ENCODE data around the gene RABGAP1L. TPM values are rescaled to one million over a fixed set of nuclear protein-coding genes. Genes with fewer than 3 reads are reported as not detected.

The RABGAP1L gene
- total RNA-seq, 2 experiments from 2014 or later, result 76.8 to 80.5 TPM

DNA sequence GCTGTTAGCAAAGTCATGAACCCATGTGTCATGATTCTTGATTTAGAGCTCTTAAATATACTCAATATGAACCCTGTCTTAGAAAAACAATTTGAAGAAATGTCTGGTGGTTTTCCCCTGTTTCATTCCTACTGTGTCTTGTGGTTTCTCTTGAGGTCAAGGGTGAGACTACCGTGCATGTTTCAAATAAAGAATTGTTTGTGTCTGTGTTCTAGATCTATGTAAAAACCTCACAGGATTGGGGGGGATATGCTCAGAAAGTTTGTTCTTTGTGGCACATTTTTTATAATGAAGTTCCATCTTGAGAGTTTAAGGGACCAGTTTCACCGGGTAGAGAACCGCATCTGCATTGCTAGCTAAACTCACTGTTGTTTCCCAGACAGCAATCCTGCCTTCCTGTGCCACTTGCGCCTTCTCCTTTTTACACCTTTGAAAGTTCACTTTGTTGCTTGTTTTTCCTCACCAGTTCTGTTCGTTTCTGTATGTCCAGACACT, 809.5 kb downstream of the RABGAP1L start:
- H3K36me3 Mint-ChIP-seq (ENCODE audit: low read depth), result peaks cover 39% of the 10 kb centered on the region

DNA sequence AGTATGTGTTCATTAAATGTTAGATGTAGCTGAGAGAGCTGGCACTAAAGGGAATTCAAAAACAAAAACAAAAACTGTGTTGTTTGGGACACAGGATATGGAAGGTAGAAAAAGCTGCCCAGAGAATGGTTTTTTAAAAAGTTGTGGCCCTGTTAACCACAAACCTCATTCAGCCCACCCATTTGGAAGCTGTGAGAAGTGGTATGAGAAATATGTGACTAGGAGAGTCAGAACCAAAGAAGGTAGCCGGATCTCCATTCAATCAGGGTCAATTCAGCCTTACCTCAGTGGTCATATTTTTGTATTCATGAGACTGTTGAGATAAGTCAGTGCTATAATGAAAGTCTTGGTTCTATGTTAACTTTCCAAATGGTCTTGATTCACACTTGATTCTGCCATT, 810.7 kb downstream of the RABGAP1L start:
- ChIA-PET POLR2A (interaction anchor here (0.6 to 3.8 kb wide), 7 partner anchors 10 to 170 kb away, joined by 3 to 37 read pairs (median 4); partner anchors contain the start of genes CACYBP and MRPS14), CTCF (interaction anchor here (0.9 to 1.4 kb wide), 2 partner anchors 13 to 224 kb away, joined by 3 to 4 read pairs; no protein-coding TSS in a partner anchor)
- Mint-ChIP-seq H3K9me3 (no peaks in the 10 kb centered on the region), H3K4me3 (peak overlapping the region; percentile 40), H3K36me3 (ENCODE audit: low read depth) (peaks cover 48% of the 10 kb centered on the region), H3K4me1 (peaks cover 72% of the 10 kb centered on the region), H3K27me3 (no peaks in the 10 kb centered on the region), H3K27ac (peak overlapping the region; percentile 93)
- peak; percentile 43 for DNase-seq

More for the DNA sequence above, 809.5 kb downstream of the RABGAP1L start:
- H3K27me3 Mint-ChIP-seq, result no peaks in the 10 kb centered on the region
- H3K27ac Mint-ChIP-seq, result peak overlapping the region; percentile 93
- peak overlapping the region; percentile 62 for H3K4me3 Mint-ChIP-seq
- no peaks in the 10 kb centered on the region for H3K9me3 Mint-ChIP-seq
- ChIA-PET CTCF (interaction anchor here (0.8 to 1.3 kb wide), 7 partner anchors 10 to 169 kb away, joined by 3 to 10 read pairs (median 4); partner anchors contain the start of genes CACYBP and MRPS14), POLR2A (interaction anchor here (0.7 to 7.2 kb wide), 16 partner anchors 8 to 1144 kb away, joined by 3 to 203 read pairs (median 6); partner anchors contain the start of genes CACYBP, CENPL, DARS2 and GAS5)
- DNase-seq, result no peak
- H3K4me1 Mint-ChIP-seq, result peaks cover 77% of the 10 kb centered on the region

DNA sequence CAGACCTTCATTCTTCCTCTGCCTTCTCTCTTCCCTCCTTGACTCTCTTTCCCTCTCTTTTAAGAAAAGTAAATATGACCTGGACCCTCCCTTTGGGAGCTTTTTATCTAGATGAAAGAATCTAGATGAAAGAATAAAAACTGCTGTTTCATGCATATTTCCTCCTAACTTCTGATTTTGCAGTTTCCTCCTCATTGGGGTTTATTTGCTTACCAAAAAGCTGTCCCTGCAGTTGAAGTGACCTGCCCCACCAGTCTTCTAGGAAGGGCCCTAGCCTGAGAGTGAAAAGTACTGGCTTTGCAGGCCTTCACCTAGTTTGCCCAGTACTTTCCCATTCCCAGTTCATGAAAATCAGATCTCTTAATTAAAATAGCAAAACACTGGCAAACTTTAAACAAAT, 812.1 kb downstream of the RABGAP1L start:
- H3K36me3 Mint-ChIP-seq (ENCODE audit: low read depth), result peaks cover 59% of the 10 kb centered on the region
- peak overlapping the region; percentile 58 for H3K27ac Mint-ChIP-seq
- peak overlapping the region; percentile 10 for H3K4me3 Mint-ChIP-seq
- no peaks in the 10 kb centered on the region for H3K9me3 Mint-ChIP-seq
- DNase-seq, result no peak
- POLR2A ChIA-PET, result interaction anchor here (0.8 to 3.8 kb wide), 4 partner anchors 10 to 171 kb away, joined by 3 to 37 read pairs (median 10); partner anchors contain the start of gene CACYBP
- H3K4me1 Mint-ChIP-seq, result peaks cover 71% of the 10 kb centered on the region
- CTCF ChIA-PET, result interaction anchor here (0.6 to 2.2 kb wide), 6 partner anchors 10 to 175 kb away, joined by 3 to 7 read pairs (median 4); no protein-coding TSS in a partner anchor
- no peaks in the 10 kb centered on the region for H3K27me3 Mint-ChIP-seq

DNA sequence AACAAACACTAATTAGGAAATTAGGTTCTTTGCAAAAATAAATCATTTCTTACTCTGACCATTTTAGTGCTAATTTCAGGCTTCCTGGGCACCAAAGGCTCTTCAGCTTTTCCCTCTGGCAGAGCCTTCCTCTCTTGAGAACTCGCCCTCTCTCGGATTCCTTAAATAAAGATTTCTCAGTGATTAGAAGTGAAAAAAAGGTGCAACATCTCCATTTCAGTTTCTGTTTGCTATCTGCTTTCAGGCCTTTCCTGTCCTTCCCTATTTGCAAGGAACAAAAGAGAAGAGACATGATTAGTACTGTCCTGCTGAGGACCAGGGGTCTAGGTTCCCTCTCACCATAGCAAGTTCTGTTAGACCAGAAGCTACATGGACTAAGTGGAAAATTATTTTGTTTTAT, 812.6 kb downstream of the RABGAP1L start:
- H3K4me3 Mint-ChIP-seq, result no peak overlapping the region
- CTCF ChIA-PET, result interaction anchor here (0.6 to 2.2 kb wide), 6 partner anchors 10 to 990 kb away, joined by 3 to 7 read pairs (median 4); no protein-coding TSS in a partner anchor
- no peaks in the 10 kb centered on the region for H3K27me3 Mint-ChIP-seq
- no peaks in the 10 kb centered on the region for H3K9me3 Mint-ChIP-seq
- no peak for DNase-seq
- peaks cover 64% of the 10 kb centered on the region for H3K36me3 Mint-ChIP-seq (ENCODE audit: low read depth)
- POLR2A ChIA-PET, result interaction anchor here (1.1 to 3.8 kb wide), 3 partner anchors 14 to 172 kb away, joined by 4 to 37 read pairs (median 17); partner anchors contain the start of gene CACYBP
- H3K4me1 Mint-ChIP-seq, result peaks cover 73% of the 10 kb centered on the region
- peak overlapping the region; percentile 49 for H3K27ac Mint-ChIP-seq

DNA sequence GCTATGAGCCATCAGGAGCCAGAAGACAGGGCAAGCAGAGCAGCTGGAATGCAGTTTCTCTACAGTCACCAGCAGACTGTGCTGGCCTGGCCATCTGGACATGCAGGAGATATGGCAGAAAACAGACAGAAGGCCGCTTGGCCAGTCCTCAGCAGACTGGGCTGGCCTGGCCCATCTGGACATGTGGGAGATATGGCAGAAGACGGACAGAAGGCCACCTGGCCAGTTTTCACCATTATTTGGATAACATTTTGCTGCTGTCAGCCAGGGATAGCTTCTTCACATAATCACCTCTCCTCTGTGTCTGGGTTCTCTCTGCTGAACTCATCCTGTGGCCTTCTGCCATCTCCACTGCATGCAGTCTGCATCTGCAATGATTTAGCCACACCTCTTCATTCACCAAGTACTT, 815.4 kb downstream of the RABGAP1L start:
- Mint-ChIP-seq H3K4me1 (peaks cover 60% of the 10 kb centered on the region), H3K27ac (no peak overlapping the region), H3K27me3 (no peaks in the 10 kb centered on the region), H3K36me3 (ENCODE audit: low read depth) (peaks cover 67% of the 10 kb centered on the region), H3K9me3 (no peaks in the 10 kb centered on the region), H3K4me3 (no peak overlapping the region)
- ChIA-PET POLR2A (interaction anchor here (0.8 to 1.2 kb wide), 2 partner anchors 24 to 175 kb away, joined by 3 read pairs; no protein-coding TSS in a partner anchor), CTCF (interaction anchor here (0.8 to 2.1 kb wide), 2 partner anchors 9 to 24 kb away, joined by 3 to 7 read pairs; no protein-coding TSS in a partner anchor)
- no peak for DNase-seq

DNA sequence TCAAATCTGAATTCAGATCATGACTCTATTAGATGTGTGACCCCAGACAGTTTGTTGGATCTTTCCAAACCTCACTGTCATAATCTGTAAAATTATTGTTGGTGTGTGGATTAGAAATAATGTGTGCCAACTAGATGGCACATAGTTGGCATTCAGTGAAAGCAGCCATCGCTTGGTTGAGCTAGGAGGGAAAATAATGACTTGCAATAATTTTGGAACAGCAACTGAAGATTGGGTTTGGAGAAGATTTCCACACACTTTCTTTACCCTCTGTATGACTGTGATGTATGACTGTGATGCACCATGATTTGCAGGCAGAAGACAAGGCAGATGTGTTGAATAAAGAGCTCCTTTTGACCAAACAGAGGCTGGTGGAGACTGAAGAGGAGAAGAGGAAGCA, 816.4 kb downstream of the RABGAP1L start:
- ChIA-PET CTCF (interaction anchor here (2.1 kb wide), 1 partner anchor 23 kb away, joined by 7 read pairs; no protein-coding TSS in a partner anchor), POLR2A (interaction anchor here (1.0 to 1.6 kb wide), 3 partner anchors 10 to 23 kb away, joined by 3 to 8 read pairs (median 5); partner anchors contain the start of gene CACYBP)
- no peak for DNase-seq
- Mint-ChIP-seq H3K36me3 (ENCODE audit: low read depth) (peaks cover 65% of the 10 kb centered on the region), H3K4me3 (no peak overlapping the region), H3K9me3 (no peaks in the 10 kb centered on the region), H3K27me3 (no peaks in the 10 kb centered on the region), H3K27ac (no peak overlapping the region), H3K4me1 (peaks cover 55% of the 10 kb centered on the region)

DNA sequence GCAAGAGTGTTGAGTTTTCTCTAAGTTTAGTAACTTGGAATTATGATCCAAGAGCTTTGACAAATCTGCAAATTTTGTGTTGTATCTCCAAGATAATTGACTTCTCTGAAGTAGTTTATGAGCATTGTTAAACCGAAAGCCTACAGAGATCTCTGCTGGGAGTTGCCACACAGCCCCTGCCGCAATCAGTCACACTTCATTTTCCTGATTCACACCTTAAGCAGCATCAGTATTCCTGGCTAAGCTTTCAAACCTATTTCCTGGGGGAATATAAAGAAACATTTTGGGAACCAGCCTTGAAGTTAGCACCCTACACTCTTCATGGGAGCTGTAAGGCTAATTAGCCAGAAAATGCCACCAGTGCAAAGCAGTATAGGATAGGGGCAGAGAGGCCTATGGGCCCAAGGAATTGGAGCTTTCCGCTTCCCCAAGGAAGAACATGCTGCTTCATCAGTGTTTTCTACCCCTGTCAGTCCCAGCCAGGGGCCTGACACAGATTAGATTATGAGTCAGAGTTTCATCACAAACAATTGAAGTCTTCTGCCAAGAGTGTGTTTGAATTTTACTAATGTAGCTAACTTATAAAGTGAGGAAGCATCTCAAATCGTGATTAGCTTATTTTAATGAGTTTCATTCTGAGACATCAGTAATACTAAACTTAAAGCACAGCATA, 817.3 kb downstream of the RABGAP1L start:
- no peaks in the 10 kb centered on the region for H3K9me3 Mint-ChIP-seq
- no peak for DNase-seq
- ChIA-PET POLR2A (interaction anchor here (1.0 to 1.6 kb wide), 5 partner anchors 9 to 23 kb away, joined by 3 to 8 read pairs (median 5); partner anchors contain the start of gene CACYBP), CTCF (interaction anchor here (0.6 to 2.1 kb wide), 4 partner anchors 9 to 177 kb away, joined by 3 to 7 read pairs (median 4); no protein-coding TSS in a partner anchor)
- no peaks in the 10 kb centered on the region for H3K27me3 Mint-ChIP-seq
- no peak overlapping the region for H3K4me3 Mint-ChIP-seq
- peak overlapping the region; percentile 10 for H3K27ac Mint-ChIP-seq
- H3K4me1 Mint-ChIP-seq, result peaks cover 51% of the 10 kb centered on the region
- peaks cover 68% of the 10 kb centered on the region for H3K36me3 Mint-ChIP-seq (ENCODE audit: low read depth)

DNA sequence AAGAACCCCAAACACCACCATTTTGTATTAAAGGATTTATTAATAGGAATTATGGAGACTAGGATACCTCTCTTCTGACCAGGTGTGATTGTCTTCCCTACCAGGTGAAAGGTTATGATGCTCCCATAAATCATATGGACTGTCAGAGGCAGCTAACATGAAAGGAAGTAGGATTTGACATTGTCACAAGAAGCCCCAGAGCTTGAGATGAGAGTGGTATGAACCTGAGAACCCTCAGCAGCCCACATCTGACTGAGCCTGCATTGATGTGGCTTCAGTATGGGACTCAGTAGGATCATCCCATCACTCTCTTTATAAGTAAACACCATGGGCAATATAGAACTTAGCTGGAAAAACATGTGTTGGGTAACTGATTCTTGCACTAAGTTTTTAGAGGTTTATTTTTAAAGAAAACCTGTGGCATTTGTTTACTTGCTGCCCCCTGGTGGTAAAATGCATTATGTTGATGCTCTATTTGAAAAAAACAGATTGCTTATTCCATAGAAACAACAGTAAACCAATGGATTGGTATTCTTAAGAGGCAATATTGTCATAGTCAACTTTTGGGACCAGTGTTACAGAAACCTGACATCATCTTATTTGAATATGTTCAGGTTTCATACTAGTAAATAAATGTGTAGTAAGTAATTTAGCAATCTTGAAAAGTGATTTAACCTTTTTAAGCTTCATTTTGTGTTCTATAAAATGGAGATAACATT, 823.8 kb downstream of the RABGAP1L start:
- Mint-ChIP-seq H3K4me3 (no peak overlapping the region), H3K27me3 (no peaks in the 10 kb centered on the region), H3K36me3 (ENCODE audit: low read depth) (peaks cover 50% of the 10 kb centered on the region), H3K9me3 (peaks cover 5% of the 10 kb centered on the region), H3K27ac (no peak overlapping the region), H3K4me1 (peaks cover 17% of the 10 kb centered on the region)
- POLR2A ChIA-PET, result interaction anchor here (1.0 to 2.0 kb wide), 5 partner anchors 14 to 183 kb away, joined by 3 to 13 read pairs (median 7); partner anchors contain the start of genes CACYBP and MRPS14
- DNase-seq, result no peak
- CTCF ChIA-PET, result interaction anchor here (0.8 to 3.5 kb wide), 22 partner anchors 8 to 721 kb away, joined by 3 to 13 read pairs (median 4); partner anchors contain the start of gene CACYBP

DNA sequence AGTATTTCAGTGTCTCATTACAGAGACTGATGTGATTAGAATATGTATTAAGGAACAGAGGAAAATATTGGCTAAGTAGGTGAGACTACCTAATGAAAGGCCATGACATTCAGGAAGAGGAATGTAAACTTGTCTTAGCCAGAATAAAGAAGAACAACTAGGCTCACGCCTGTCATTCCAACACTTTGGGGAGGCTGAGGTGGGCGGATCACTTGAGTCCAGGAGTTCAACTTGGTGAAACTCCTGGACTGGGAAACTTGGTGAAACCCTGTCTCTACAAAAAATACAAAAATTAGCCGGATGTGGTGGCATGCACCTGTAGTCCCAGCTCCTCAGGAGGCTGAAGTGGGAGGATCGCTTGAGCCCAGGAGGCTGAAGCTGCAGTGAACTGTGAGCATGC, 825.6 kb downstream of the RABGAP1L start:
- CTCF ChIA-PET, result interaction anchor here (1.2 to 3.5 kb wide), 5 partner anchors 12 to 20 kb away, joined by 3 to 10 read pairs (median 4); partner anchors contain the start of gene CACYBP
- no peak overlapping the region for H3K27ac Mint-ChIP-seq
- POLR2A ChIA-PET, result interaction anchor here (1.3 to 3.0 kb wide), 5 partner anchors 8 to 185 kb away, joined by 3 to 11 read pairs (median 7); partner anchors contain the start of gene CACYBP
- peaks cover 60% of the 10 kb centered on the region for H3K36me3 Mint-ChIP-seq (ENCODE audit: low read depth)
- H3K27me3 Mint-ChIP-seq, result no peaks in the 10 kb centered on the region
- H3K4me3 Mint-ChIP-seq, result no peak overlapping the region
- H3K9me3 Mint-ChIP-seq, result peaks cover 5% of the 10 kb centered on the region
- no peak for DNase-seq
- peaks cover 32% of the 10 kb centered on the region for H3K4me1 Mint-ChIP-seq

DNA sequence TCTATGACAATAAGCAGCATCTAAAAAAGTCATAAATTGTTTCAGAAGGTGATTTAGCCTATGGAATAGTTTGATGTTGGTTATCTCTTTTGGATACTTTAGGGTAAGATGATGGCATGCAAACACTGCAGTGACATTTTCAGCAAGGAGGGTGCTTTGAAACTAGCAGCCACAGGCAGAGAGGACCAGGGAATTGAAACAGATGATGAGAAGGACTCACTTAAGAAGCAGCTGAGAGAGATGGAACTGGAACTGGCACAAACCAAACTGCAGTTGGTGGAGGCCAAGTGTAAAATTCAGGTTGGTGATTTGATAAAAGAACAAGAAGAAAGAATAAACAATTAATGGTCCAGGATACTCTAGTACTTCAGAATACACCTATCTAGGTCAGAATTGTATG, 829.2 kb downstream of the RABGAP1L start:
- CTCF ChIA-PET, result interaction anchor here (1.1 to 1.9 kb wide), 3 partner anchors 9 to 11 kb away, joined by 3 to 24 read pairs (median 4); partner anchors contain the start of gene CACYBP
- POLR2A ChIA-PET, result interaction anchor here (1.5 to 3.6 kb wide), 2 partner anchors 11 to 188 kb away, joined by 6 to 37 read pairs; partner anchors contain the start of gene CACYBP
- Mint-ChIP-seq H3K4me1 (peaks cover 33% of the 10 kb centered on the region), H3K27ac (peak overlapping the region; percentile 1), H3K27me3 (no peaks in the 10 kb centered on the region), H3K4me3 (no peak overlapping the region), H3K9me3 (no peaks in the 10 kb centered on the region), H3K36me3 (ENCODE audit: low read depth) (peaks cover 46% of the 10 kb centered on the region)
- no peak for DNase-seq

DNA sequence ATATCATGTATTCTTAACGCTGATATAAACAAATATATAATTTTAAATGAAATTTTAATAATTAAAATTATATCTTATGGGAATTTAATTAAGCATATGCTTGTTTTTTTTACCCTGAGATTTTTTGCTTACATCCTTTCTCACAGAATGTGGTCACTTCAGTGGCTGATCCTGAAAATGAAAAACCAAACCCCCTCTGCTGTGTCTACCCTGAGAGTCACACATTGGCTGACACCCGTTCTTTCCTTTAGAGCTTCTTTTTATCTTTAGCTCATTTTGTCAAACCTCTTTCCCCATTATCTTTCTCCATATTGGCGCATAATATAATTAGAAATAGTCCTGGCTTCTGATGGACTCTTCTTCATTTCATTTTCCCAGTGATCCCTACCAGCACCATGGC, 829.7 kb downstream of the RABGAP1L start:
- Mint-ChIP-seq H3K27ac (no peak overlapping the region), H3K4me1 (peaks cover 35% of the 10 kb centered on the region), H3K9me3 (no peaks in the 10 kb centered on the region), H3K4me3 (no peak overlapping the region), H3K27me3 (no peaks in the 10 kb centered on the region), H3K36me3 (ENCODE audit: low read depth) (peaks cover 47% of the 10 kb centered on the region)
- DNase-seq, result no peak
- POLR2A ChIA-PET, result interaction anchor here (1.3 to 3.6 kb wide), 4 partner anchors 11 to 189 kb away, joined by 3 to 37 read pairs (median 5); partner anchors contain the start of gene CACYBP
- CTCF ChIA-PET, result interaction anchor here (0.6 to 1.9 kb wide), 5 partner anchors 9 to 173 kb away, joined by 3 to 24 read pairs (median 4); partner anchors contain the start of gene CACYBP
